ENCODE measurements around the gene TGFB1. TPM values are rescaled to one million over a fixed set of nuclear protein-coding genes. Genes with fewer than 3 reads are reported as not detected.

The TGFB1 gene
- total and polyA plus RNA-seq, 9 of the 15 experiments (the other 6 are each of a cell fraction or from before 2014, with no cell fraction given) = 0.24 to 159 (median 17.2) TPM

GRCh38 chr19:41324921-41325639 lies 28.6 kb downstream of the TGFB1 start (continued):
- no peak for TF ChIP-seq TAF1 (IDR thresholded peaks at IDR 0.05; ENCODE audit: control insufficient read depth, extremely low read depth, insufficient read depth, low read length, severe bottlenecking)
- TF ChIP-seq SRSF7 (optimal IDR thresholded peaks at IDR 0.05; ENCODE audit: low read depth, low read length) = no peak
- TF ChIP-seq PBX2 (CRISPR knock-in tag; IDR thresholded peaks at IDR 0.05; ENCODE audit: low read depth) = no peak
- TF ChIP-seq PBX2 (tag; conservative IDR thresholded peaks at IDR 0.05; ENCODE audit: low read depth) = no peak
- TF ChIP-seq ZNF586 (CRISPR knock-in tag; conservative IDR thresholded peaks at IDR 0.05) = no peak
- 0 out of 4 replicates have a peak, but pooled peaks of 1 of the 2 experiments have one; percentile 20 for TF ChIP-seq SRF (CRISPR knock-in tag; IDR thresholded peaks at IDR 0.05)
- peak; percentile 44 for TF ChIP-seq NCOR1 (IDR thresholded peaks at IDR 0.05)
- 0 out of 2 replicates have a peak, but pooled peaks have one; percentile 12 for TF ChIP-seq PML (IDR thresholded peaks at IDR 0.05; ENCODE audit: low read length)
- peak in 1 of 2 experiments; percentile 87; a peak in 2 of 4 replicates for TF ChIP-seq HDAC1 (IDR thresholded peaks at IDR 0.05)
- TF ChIP-seq ZNF23 (CRISPR knock-in tag; IDR thresholded peaks at IDR 0.05) = no peak
- TF ChIP-seq ETV5 (CRISPR knock-in tag; IDR thresholded peaks at IDR 0.05; ENCODE audit: low read depth) = no peak
- TF ChIP-seq TBP (optimal IDR thresholded peaks at IDR 0.05; ENCODE audit: low read depth, low read length) = no peak
- TF ChIP-seq TBL1XR1 (IDR thresholded peaks at IDR 0.05; ENCODE audit: low read length in 2 of 2) = no peak
- TF ChIP-seq MGA (IDR thresholded peaks at IDR 0.05) = no peak
